HPDE6-E6E7 (cell line): ENCODE data around the gene POU2F3.

Experiments used
- DNase-seq: peaks from one replicate; pipeline ENCODE4 v3.0.0; 2011; ENCODE audit warnings: missing footprints; ENCODE audit errors: extremely low spot score

The POU2F3 gene

GRCh38 chr11:120338107-120338933, 98.4 kb downstream of the POU2F3 start:
- no peak for DNase-seq

- no peak for DNase-seq
Observed at GRCh38 chr11:120339394-120339890, 99.5 kb downstream of the POU2F3 start.

GRCh38 chr11:120340529-120340928, 100.6 kb downstream of the POU2F3 start:
- no peak for DNase-seq

GRCh38 chr11:120342226-120342625, 102.3 kb downstream of the POU2F3 start:
- no peak for DNase-seq

GRCh38 chr11:120342678-120343077, 102.7 kb downstream of the POU2F3 start:
- DNase-seq = no peak

GRCh38 chr11:120343429-120343828, 103.5 kb downstream of the POU2F3 start:
- DNase-seq = no peak

- no peak for DNase-seq
Observed at GRCh38 chr11:120344302-120345004, 104.5 kb downstream of the POU2F3 start.

GRCh38 chr11:120346233-120346632, 106.3 kb downstream of the POU2F3 start:
- DNase-seq = no peak

GRCh38 chr11:120350637-120351036, 110.7 kb downstream of the POU2F3 start:
- DNase-seq = no peak

GRCh38 chr11:120352405-120352804, 112.5 kb downstream of the POU2F3 start:
- no peak for DNase-seq

GRCh38 chr11:120354068-120354467, 114.1 kb downstream of the POU2F3 start:
- DNase-seq = no peak

- DNase-seq = no peak
Observed at GRCh38 chr11:120354779-120355178, 114.8 kb downstream of the POU2F3 start.

GRCh38 chr11:120357620-120358019, 117.7 kb downstream of the POU2F3 start:
- DNase-seq = no peak

GRCh38 chr11:120358729-120359128, 118.8 kb downstream of the POU2F3 start:
- DNase-seq = no peak

GRCh38 chr11:120363436-120363835, 123.5 kb downstream of the POU2F3 start:
- no peak for DNase-seq

GRCh38 chr11:120365512-120365911, 125.6 kb downstream of the POU2F3 start:
- no peak for DNase-seq
